Hepatic stellate cell (primary cell): ENCODE results near the gene CTDP1.

Experiments
- DNase-seq: peaks from one replicate; pipeline ENCODE4 v3.0.0; 2011; ENCODE audit warnings: low spot score

CTDP1 gene

GRCh38 chr18:79766308-79766707 is 86.7 kb downstream of the CTDP1 start:
- no peak for DNase-seq

- DNase-seq: no peak
These were observed 89.1 kb downstream of the CTDP1 start for GRCh38 chr18:79768745-79769144.

- DNase-seq: no peak
These were observed 90.3 kb downstream of the CTDP1 start for GRCh38 chr18:79769698-79770500.

- DNase-seq: no peak
These were observed 90.9 kb downstream of the CTDP1 start for GRCh38 chr18:79770501-79770815.

- DNase-seq: no peak
These were observed 91.2 kb downstream of the CTDP1 start for GRCh38 chr18:79770826-79771225.

GRCh38 chr18:79771446-79772107 is 92.0 kb downstream of the CTDP1 start:
- DNase-seq: no peak

GRCh38 chr18:79772108-79772864 is 92.7 kb downstream of the CTDP1 start:
- DNase-seq: no peak

GRCh38 chr18:79772865-79773696 is 93.5 kb downstream of the CTDP1 start:
- DNase-seq: no peak

- no peak for DNase-seq
These were observed 94.5 kb downstream of the CTDP1 start for GRCh38 chr18:79774111-79774510.

GRCh38 chr18:79775441-79776221 is 96.0 kb downstream of the CTDP1 start:
- DNase-seq: no peak

- no peak for DNase-seq
These were observed 97.1 kb downstream of the CTDP1 start for GRCh38 chr18:79776674-79777073.

- no peak for DNase-seq
These were observed 98.7 kb downstream of the CTDP1 start for GRCh38 chr18:79778291-79778791.

GRCh38 chr18:79779021-79779699 is 99.6 kb downstream of the CTDP1 start:
- DNase-seq: no peak

GRCh38 chr18:79779700-79780190 is 100.1 kb downstream of the CTDP1 start:
- DNase-seq: no peak

GRCh38 chr18:79780547-79780946 is 100.9 kb downstream of the CTDP1 start:
- DNase-seq: no peak

GRCh38 chr18:79781331-79781941 is 101.8 kb downstream of the CTDP1 start:
- DNase-seq: no peak

- no peak for DNase-seq
These were observed 103.1 kb downstream of the CTDP1 start for GRCh38 chr18:79782566-79783308.

- no peak for DNase-seq
These were observed 104.7 kb downstream of the CTDP1 start for GRCh38 chr18:79784071-79784913.
